OCI-LY7 (cell line): ENCODE measurements around the gene TTC33.

Source experiments
- CTCF ChIP-seq: fragments of 200-600 bp; sonication (generic); conservative IDR thresholded peaks from 2 replicates; pipeline ENCODE4 v1.5.1; 2014; ENCODE audit warnings: mild to moderate bottlenecking, antibody characterized with exemption, low read length, moderate library complexity, mixed read lengths
- EZH2phosphoT487 ChIP-seq: fragments of 200-600 bp; sonication (generic); IDR thresholded peaks from 2 replicates; pipeline ENCODE4 v1.6.1; 2018; ENCODE audit warnings: low read depth, borderline replicate concordance, mild to moderate bottlenecking, mixed run types, antibody characterized with exemption, low read length, moderate library complexity, mixed read lengths

GRCh38 chr5:40524677-40525076, 231.1 kb downstream of the TTC33 start:
- TF ChIP-seq CTCF (no peak), EZH2phosphoT487 (no peak)
